Mesendoderm (in vitro differentiated cells): Measurements from ENCODE around the gene GCC1.

Experiments used
- DNase-seq: peaks from one replicate; pipeline ENCODE4 v3.0.0; 2013
- H2AK5ac ChIP-seq: 2 replicates; pipeline ENCODE4 v1.6.1; 2013; ENCODE audit warnings: low read length, inconsistent platforms
- H2BK120ac ChIP-seq: 2 replicates; pipeline ENCODE4 v1.6.1; 2013; ENCODE audit warnings: low read depth, mild to moderate bottlenecking, low read length, moderate library complexity, mixed read lengths
- H2BK15ac ChIP-seq: replicated peaks from 2 replicates; pipeline ENCODE4 v1.6.1; 2013; ENCODE audit warnings: low read depth, mild to moderate bottlenecking, moderate library complexity
- H2BK5ac ChIP-seq: 2 replicates; pipeline ENCODE4 v1.6.1; 2013; ENCODE audit warnings: low read length, inconsistent platforms
- H3K18ac ChIP-seq: 2 replicates; pipeline ENCODE4 v1.6.1; 2013; ENCODE audit warnings: mild to moderate bottlenecking, low read length, mixed read lengths
- H3K23ac ChIP-seq: one replicate; pipeline ENCODE4 v1.6.1; 2013; ENCODE audit warnings: low read length
- H3K27ac ChIP-seq: 2 replicates; pipeline ENCODE4 v1.5.1; 2013; ENCODE audit warnings: low read depth, mild to moderate bottlenecking, inconsistent platforms, low read length, moderate library complexity
- H3K27me3 ChIP-seq: 2 replicates; pipeline ENCODE4 v1.6.1; 2013; ENCODE audit warnings: low read length, control low read depth, mild to moderate bottlenecking, inconsistent platforms; ENCODE audit not compliant: insufficient read depth, poor library complexity
- H3K36me3 ChIP-seq: 2 replicates; pipeline ENCODE4 v1.6.1; 2013; ENCODE audit warnings: low read length, inconsistent platforms; ENCODE audit not compliant: control insufficient read depth, insufficient read depth
- H3K4ac ChIP-seq: one replicate; pipeline ENCODE4 v1.6.1; 2013; ENCODE audit warnings: low read depth, mild to moderate bottlenecking, low read length, moderate library complexity
- H3K4me1 ChIP-seq: 2 replicates; pipeline ENCODE4 v1.6.1; 2013; ENCODE audit warnings: low read depth, low read length, inconsistent platforms; ENCODE audit not compliant: control insufficient read depth
- H3K4me2 ChIP-seq: 2 replicates; pipeline ENCODE4 v1.6.1; 2013; ENCODE audit warnings: low read length
- H3K4me3 ChIP-seq: 2 replicates; pipeline ENCODE4 v1.5.1; 2013; ENCODE audit warnings: mild to moderate bottlenecking, low read length
- H3K56ac ChIP-seq: one replicate; pipeline ENCODE4 v1.6.1; 2013; ENCODE audit warnings: low read length
- H3K79me1 ChIP-seq: 2 replicates; pipeline ENCODE4 v1.6.1; 2013; ENCODE audit warnings: low read length, inconsistent platforms
- H3K79me2 ChIP-seq: 2 replicates; pipeline ENCODE4 v1.6.1; 2013; ENCODE audit warnings: mild to moderate bottlenecking, low read length; ENCODE audit not compliant: control insufficient read depth, insufficient read depth
- H3K9ac ChIP-seq: 2 replicates; pipeline ENCODE4 v1.6.1; 2013; ENCODE audit warnings: low read length, inconsistent platforms
- H4K5ac ChIP-seq: one replicate; pipeline ENCODE4 v1.6.1; 2013; ENCODE audit warnings: low read length
- H4K8ac ChIP-seq: one replicate; pipeline ENCODE4 v1.6.1; 2013; ENCODE audit warnings: low read depth, mild to moderate bottlenecking, control low read depth, low read length, moderate library complexity
- WGBS: extraction: QIAGEN DNeasy Blood & Tissue Kit; methylation state at CpG from one replicate; pipeline ENCODE4 v1.1.7; 2013; ENCODE audit warnings: low lambda C conversion rate, missing lambda C conversion rate; ENCODE audit not compliant: insufficient coverage; ENCODE audit errors: extremely low coverage; 5-methylcytosine and 5-hydroxymethylcytosine counted together

Gene GCC1

GRCh38 chr7:127534636-127535035, 50.8 kb downstream of the GCC1 start:
- H3K27ac ChIP-seq: no peak overlapping the region
- no peak overlapping the region for H4K8ac ChIP-seq
- no peak overlapping the region for H3K56ac ChIP-seq
- H3K36me3 ChIP-seq: no peaks in the 10 kb centered on the region
- no peak overlapping the region for H3K4me2 ChIP-seq
- peaks cover 8% of the 10 kb centered on the region for H3K27me3 ChIP-seq
- H3K4me3 ChIP-seq: no peak overlapping the region
- no CpG with 5 or more reads among the region's 5 CpGs for WGBS
- no peaks in the 10 kb centered on the region for H3K4me1 ChIP-seq
- no peak overlapping the region for H3K4ac ChIP-seq
- no peak overlapping the region for H3K18ac ChIP-seq
- H2BK120ac ChIP-seq: no peak overlapping the region
- H2AK5ac ChIP-seq: no peak overlapping the region
- DNase-seq: no peak
- no peak overlapping the region for H4K5ac ChIP-seq
- H2BK5ac ChIP-seq: no peak overlapping the region
- H3K79me2 ChIP-seq: no peaks in the 10 kb centered on the region
- H3K9ac ChIP-seq: no peak overlapping the region
- no peaks in the 10 kb centered on the region for H3K79me1 ChIP-seq
- H3K23ac ChIP-seq: no peak overlapping the region
- no peak overlapping the region for H2BK15ac ChIP-seq

- no peak overlapping the region for H3K23ac ChIP-seq
- H3K36me3 ChIP-seq: no peaks in the 10 kb centered on the region
- H3K4me3 ChIP-seq: no peak overlapping the region
- H3K9ac ChIP-seq: no peak overlapping the region
- no peak overlapping the region for H3K56ac ChIP-seq
- H2BK120ac ChIP-seq: no peak overlapping the region
- no peak overlapping the region for H4K8ac ChIP-seq
- H3K27ac ChIP-seq: no peak overlapping the region
- no peak overlapping the region for H3K4me2 ChIP-seq
- no peak overlapping the region for H3K4ac ChIP-seq
- H3K79me2 ChIP-seq: no peaks in the 10 kb centered on the region
- no peak overlapping the region for H3K18ac ChIP-seq
- H3K4me1 ChIP-seq: no peaks in the 10 kb centered on the region
- no peak overlapping the region for H2BK5ac ChIP-seq
- no peak overlapping the region for H2BK15ac ChIP-seq
- H3K79me1 ChIP-seq: no peaks in the 10 kb centered on the region
- H3K27me3 ChIP-seq: peaks cover 5% of the 10 kb centered on the region
- H4K5ac ChIP-seq: no peak overlapping the region
- no peak for DNase-seq
- no peak overlapping the region for H2AK5ac ChIP-seq
Measured at GRCh38 chr7:127532736-127533135, 52.7 kb downstream of the GCC1 start.

DNA sequence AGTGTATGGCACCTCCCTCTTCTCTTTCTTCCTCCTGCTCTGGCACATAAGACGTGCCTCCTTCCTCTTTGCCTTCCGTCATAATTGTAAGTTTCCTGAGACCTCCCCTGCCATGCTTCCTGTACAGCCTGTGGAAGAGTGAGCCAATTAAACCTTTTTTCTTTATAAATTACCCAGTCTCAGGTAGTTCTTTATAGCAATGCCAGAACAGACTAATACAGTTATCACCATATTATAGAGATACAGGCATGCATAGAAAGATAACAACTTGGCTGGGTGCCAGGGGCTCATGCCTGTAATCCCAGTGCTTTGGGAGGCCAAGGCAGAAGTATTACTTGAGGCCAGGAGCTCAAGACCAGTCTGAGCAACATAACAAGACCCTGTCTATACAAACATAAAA, 53.2 kb downstream of the GCC1 start:
- Histone ChIP-seq H3K18ac (no peak overlapping the region), H2AK5ac (no peak overlapping the region), H4K8ac (no peak overlapping the region), H3K4me3 (no peak overlapping the region), H3K79me2 (no peaks in the 10 kb centered on the region), H3K4me2 (no peak overlapping the region), H3K9ac (no peak overlapping the region), H2BK5ac (no peak overlapping the region), H3K4me1 (no peaks in the 10 kb centered on the region), H2BK15ac (no peak overlapping the region), H2BK120ac (no peak overlapping the region), H3K56ac (no peak overlapping the region), H4K5ac (no peak overlapping the region), H3K27ac (no peak overlapping the region), H3K36me3 (no peaks in the 10 kb centered on the region), H3K4ac (no peak overlapping the region), H3K23ac (no peak overlapping the region), H3K79me1 (no peaks in the 10 kb centered on the region), H3K27me3 (peaks cover 2% of the 10 kb centered on the region)
- WGBS: no CpG with 5 or more reads among the region's 2 CpGs
- DNase-seq: no peak
